ENCODE measurements around the gene ABCA3.

The ABCA3 gene

DNA sequence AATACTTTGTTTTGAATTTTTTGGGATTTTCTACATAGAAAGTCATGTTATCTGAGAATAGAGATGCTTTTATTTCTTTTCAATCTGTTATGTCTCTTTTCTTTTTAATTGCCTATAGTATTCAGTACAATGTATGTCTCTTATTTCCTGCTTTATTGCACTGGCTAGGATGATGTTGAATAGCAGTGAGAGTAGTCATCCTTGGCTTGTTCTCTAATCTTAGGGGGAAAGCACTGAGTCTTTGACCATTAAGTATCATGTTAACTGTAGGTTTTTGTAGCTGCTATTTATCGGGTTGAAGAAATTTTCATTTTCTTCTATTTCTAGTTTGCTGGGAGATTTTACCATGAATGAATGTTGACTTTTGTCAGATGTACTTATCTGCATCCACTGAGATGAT lies 10.0 kb upstream of the ABCA3 start:
- no peak for DNase-seq

DNA sequence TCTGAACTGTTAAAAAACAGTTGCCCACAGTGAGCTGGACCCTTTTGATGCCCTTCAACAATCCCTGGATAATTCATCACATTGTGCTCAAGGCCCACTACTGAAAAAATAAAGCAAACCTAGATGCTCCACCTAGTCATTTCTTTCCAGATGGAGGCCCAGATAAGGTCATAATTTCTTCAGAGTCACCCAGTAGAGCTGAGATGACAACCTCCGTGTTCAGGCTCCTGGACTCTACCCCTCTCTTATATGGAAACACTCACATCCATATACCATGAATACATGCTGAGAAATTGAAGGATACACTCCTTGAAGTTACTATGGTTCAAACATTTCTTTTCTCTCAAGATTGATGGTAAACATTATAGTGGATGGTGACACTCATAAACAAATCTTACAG lies 2.7 kb upstream of the ABCA3 start:
- no peak for DNase-seq

DNA sequence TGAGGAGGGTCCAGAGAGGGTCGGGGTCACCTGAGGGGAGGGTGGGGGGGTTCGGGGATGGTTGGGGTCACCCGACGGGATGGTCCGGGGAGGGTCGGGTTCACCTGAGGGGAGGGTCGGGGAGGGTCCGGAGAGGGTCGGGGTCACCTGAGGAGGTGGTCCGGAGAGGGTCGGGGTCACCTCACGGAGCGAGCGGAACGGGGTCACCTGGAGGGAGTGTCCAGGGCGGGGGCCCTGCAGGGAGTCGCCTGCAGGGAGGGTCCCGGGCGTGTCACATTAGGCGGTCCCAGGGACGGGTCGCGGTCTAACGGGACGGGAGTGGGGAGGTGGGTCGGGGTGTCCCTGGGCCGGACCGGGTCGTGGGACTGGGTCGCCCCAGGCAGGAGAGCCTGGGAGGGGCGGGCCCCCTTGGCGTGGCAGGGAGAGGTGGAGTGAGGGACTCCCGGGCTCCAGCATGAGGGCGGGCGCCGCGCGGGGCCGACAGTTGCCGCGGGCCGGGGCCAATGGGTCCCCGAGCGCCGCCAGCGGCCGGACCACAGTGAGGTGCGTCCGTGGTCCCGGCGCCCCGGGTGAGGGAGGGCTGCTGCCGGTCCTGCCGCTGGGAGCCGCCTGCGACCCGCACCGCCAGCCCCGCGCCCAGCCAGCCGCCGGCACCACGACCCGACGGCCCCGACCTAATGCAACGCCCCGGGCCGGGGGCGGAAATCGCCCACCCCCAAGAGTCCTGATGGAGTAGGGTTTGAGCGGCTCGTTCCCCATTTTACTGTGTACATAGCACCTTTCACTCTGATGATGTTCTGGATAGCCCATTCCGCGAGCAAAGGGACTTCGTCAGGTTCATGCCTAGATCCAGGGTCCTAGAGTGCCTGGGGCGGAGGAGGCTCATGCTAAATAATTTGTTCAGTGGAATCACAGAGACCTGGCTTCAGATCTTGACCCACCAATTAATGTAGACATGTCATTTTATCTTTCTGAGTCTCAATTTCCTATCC lies 1.2 kb upstream of the ABCA3 start:
- DNase-seq: no peak

DNA sequence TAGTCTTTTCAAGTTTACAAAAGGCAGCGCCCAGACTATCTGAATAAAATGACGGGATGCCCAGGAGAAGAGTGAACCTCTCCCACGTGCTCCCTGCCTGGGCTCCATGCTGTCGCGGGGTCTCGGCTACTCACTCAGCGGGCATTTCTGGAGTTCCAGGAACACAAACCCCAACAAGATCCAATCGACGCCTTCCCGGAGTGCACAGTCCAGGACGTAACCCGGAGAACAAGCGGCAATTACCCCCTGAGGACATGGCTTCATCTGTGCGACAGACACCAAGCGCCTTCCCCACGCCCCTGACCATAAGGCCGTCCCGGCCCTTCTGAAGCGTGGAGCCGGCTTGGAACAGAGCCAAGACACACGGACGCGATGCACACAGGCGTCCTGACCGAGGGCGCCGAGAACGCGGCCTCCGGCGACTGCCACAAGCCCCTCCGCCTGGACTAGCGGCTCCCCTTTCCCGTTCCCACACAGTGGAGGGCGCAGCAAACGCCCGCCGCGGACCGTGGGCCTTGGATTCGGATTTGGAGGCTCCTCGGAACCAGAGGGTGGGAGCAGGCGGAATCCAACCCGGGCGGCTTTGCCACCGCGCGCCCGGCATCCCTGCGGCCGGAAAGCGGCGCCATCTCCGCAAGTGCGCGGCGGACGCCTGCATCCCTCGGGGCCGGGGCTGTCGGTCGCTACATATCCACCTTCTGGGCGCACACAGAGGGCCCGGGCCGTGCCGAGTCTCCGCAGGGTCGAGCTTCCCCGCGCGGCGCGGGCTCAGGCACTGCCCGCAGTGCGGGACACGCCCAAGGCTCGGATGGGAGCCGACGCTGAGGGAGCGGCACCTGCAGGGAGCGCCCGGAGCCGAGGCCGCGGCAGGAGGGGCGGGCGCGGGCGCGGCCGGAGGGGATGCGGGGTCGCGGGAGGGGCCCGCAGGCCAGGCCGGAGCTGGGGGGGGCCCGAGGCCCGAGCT lies 725 bp downstream of the ABCA3 start:
- DNase-seq: no peak

DNA sequence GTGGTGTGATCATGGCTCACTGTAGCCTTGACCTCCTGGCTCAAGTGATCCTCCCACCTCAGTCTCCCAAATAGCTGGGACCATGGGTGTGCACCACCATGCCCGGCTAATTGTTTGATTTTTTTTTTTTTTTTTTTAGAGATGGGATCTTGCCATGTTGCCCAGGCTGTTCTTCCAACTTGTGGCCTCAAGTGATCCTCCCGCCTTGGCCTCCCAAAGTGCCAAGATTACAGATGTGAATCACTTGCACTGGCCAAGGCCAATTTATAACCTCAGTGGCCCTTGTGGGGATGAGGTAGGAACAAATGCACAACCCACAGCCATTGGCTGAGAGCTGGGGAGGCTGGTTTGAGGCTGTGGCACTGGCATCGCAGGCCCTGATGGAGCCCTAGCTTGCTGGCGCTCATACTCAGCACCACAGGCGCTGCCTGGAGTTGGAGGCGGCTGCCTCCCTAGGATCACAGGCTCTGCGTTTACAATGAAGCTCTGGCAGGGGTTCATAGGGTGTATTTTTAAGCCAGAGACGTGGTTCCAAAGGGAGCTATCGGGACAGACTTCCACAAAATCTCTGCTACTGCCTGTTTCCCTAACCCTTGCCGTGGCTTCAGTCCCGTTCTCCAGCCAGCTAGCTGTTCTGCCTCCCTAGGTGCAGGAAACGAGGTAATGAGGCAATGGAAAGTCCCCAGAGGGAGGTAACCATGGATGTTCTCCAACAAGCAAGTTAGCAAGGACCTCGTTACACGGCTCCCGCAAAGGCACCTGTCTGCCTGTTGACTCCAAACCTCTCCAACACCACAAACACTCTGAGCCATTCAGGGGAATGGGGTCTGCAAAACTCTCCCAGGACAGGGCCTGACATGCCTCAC lies 2.9 kb downstream of the ABCA3 start:
- DNase-seq: no peak

DNA sequence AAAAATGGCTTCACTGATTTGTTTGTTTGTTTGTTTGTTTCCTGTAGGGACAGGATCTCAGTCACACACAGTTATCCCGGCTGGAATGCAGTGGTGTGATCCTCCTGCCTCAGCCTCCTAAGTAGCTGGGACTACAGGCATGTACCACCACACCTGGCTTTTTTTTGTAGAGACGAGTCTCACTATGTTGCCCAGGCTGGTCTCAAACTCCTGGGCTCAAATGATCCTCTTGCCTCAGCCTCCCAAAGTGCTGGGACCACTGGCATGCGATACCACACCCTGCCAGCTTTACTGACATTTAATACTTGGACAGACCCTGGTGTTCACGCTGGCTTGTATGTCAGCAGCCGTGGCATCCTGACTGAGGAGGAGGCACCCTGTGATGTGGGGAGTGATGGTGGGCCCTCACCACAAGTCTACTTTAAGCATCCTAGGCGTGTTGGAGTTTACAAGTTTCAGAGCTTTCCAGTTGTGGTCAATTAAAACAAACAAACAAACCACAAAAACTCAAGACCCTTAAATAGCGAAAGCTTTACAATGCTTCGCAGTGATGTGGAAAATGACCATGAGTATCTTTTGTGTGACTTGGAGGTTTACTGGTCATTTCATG lies 5.1 kb downstream of the ABCA3 start:
- DNase-seq: no peak

DNA sequence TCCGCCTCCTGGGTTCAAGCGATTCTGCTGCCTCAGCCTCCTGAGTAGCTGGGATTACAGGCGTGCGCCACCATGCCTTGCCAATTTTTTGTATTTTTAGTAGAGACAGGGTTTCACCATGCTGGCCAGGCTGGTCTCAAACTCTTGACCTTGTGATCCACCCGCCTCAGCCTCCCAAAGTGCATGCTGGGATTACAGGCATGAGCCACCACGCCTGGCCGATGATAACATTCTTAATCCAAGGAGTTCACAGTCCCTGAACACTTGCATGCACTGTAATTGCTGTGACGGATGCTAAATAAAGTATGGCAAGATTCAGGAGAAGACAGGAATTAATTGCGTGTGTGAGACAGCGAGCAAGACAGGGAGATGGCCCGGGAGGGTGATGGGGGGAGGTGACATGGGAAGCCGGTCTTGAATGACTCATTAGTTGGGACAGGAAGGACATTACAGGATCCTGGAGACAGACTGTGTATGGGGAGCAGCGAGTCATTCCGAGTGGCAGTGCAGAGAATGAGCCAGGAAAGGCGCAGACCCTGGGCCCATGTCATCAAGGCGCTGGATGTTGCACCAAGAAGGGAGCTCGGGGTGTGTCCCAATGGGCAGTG lies 6.7 kb downstream of the ABCA3 start:
- DNase-seq: no peak

DNA sequence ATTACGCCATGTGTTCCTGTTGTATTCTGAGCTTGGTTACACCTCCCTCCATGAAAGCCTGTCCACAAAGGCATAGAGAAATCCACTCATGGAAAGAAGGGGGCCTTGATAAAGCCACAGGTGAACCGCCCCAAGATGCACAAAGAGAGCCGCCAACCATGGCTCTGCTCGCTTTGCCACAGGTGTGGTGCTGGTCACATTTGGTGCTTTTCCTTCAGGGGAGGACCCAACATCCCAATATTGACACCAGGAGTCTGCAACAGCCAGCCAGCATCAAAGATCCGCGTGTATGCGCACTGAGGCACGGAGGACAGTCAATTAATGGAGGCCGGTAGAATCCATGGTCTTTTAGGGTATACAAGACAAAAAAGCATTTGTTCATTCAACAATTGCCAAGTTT lies 7.3 kb downstream of the ABCA3 start:
- DNase-seq: no peak

DNA sequence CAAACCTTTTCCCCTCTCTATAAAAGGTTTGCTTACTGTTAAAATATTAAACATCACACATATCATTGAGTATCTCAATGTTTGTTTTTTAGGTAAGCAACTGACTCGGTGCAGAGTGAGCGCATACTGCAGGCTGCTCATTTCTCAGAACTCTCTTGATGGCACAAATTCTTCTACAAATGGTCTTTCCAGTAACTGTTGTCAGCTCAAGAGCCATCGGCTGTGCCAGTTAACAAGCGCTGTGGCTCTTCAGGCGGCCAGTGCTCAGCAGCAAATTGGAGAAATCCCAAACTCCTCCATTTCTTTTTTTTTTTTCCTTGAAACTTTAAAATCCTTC lies 8.6 kb downstream of the ABCA3 start:
- no peak for DNase-seq

DNA sequence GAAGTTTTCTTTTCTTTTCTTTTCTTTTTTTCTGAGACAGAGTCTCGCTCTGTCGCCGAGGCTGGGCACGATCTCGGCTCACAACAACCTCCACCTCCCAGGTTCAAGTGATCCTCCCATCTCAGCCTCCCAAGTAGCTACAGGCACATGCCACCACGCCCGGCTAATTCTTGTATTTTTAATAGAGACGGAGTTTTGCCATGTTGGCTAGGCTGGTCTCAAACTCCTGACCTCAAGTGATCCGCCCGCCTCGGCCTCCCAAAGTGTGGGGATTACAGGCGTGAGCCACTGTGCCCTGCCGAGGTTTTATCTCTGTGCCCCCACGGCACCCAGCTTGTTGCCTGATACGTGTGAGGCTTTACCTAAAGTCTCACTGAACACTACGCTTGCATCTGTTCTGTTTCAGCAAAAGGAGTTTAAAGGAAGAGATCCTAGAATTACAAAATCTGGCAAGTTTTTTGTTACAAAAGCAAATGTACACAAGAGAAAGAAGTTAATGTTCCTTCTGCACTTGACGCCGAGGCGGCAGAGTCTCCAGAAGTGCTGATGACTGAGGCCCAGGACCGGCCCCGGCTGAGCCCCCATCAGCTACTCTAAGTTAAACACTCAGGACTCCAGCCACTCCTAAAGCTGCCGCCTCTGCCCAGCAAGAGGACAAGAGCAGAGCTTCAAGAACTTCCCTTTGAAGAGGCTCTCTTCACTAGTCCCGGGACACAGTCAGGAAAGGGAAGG lies 9.2 kb downstream of the ABCA3 start:
- DNase-seq: no peak

DNA sequence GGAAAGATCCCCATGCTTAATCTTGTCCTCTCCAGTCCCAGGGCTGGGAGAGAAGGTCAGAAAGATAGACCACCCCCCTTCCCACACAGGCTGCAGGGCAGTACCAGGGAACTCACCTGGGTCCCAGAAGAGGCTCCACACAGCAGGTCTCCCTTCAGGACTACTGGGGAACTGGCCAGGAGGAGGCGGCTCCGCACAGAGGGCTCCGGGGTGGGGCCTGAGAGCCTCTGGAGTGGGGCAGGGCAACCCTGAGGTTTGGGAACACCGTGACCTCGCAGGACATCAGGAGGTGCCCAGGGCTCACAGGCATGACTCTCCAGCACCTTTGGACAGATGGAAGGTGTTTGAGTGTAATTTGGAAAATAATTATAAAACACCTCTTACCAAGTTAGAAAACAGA lies 11.0 kb downstream of the ABCA3 start:
- DNase-seq: no peak

DNA sequence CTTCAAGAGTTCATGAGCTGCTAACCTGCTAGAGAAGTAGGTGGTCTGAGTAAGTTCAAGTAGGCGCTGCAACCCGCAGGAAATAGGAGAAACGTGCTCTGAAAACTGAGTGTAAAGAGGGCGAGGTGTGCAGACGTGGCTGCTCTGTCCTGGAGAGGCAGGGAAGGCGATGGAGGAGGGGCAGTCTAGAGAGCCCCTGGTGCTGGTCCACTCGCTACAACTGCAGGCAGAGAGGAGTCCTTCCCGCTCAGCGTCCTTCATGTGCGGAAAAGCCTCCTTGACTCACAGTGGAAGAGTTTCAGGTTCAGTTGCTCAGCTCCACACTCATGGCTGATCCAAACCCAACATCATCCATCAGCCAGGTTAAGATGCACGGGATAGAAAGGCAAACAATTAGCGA lies 12.1 kb downstream of the ABCA3 start:
- DNase-seq: no peak

DNA sequence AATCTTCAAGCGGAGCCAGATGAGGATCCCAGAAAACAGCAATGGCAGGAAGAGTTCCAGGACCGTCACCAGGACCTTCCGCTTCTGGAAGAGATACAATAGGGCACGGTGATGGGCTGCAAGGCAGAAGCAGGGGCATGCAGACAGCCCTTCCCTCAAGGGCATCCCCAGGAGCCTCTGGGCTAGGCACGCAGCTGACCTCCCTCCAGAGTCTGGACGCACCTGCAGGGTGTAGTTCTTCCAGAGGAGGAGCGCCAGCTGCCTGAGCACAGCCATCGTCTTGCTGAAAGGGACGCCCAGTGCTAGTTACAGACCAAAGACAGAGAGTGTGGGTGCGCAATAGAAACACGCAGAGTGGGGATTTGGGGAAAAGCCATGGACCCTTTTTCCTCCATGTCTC lies 14.3 kb downstream of the ABCA3 start:
- no peak for DNase-seq

DNA sequence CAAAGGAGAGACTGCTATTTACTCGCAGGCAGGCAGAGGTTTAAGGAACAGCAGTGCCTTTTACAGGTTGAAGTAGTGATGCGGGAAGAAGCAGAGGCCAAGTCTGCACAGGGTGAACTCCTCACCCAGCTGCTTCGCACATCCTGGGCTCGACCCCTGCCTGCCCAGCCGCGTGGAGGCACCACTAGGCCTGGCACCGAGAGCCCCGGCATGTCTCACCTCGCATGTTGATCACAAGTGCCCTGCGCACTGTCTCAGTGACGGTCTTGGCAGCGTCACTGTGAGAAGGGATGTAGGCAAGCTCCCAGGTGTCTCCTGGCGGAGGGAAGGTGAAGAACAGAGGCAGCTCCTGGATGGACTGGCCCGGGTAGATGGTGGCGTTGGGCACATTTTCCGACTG lies 14.7 kb downstream of the ABCA3 start:
- DNase-seq: no peak

DNA sequence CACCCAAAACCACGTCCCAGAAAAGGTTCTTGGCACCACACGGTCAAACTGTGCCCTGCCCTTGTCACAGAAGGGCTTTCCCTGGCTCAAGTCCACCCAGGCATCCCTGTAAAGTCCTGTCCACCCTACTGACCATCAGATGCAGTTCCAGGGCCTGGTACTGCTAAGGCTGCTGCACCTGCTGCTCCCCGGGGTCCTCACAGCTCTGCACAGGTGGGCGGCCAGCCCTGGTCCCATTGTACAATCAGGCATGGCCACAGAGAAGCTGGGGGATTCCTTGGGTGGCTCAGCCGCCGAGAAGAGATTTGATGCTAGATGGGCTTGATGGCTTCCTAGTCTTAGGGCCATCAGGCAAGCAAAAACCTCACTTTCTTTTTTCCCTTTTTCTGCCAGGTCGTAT lies 15.3 kb downstream of the ABCA3 start:
- DNase-seq: no peak

DNA sequence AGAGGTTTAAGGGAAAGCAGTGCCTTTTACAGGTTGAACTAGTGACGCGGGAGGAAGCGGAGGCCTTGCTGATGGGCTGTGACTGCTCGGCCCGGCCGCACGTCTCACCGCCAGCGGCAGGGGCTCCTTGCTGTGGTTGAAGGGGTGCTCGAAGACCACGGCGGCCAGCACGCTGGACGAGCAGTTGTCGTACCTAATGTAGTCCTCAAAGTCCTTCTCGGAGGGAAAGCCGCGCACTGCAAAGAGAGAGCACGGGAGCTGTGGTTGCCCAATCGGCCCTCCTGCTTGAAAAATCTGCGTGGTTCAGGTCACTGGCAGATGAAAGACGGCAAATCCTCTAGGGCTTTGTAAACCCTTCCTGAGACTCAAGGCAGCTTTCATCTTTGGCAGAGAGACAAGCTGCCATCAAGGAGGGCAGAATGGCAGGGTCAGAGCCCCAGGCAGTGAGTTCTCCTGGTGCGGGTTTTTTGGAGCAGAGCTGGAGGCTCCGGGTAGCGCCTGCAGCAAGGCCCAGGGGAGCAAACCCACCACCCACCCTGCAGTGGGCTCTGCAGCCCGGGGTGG lies 16.1 kb downstream of the ABCA3 start:
- no peak for DNase-seq

DNA sequence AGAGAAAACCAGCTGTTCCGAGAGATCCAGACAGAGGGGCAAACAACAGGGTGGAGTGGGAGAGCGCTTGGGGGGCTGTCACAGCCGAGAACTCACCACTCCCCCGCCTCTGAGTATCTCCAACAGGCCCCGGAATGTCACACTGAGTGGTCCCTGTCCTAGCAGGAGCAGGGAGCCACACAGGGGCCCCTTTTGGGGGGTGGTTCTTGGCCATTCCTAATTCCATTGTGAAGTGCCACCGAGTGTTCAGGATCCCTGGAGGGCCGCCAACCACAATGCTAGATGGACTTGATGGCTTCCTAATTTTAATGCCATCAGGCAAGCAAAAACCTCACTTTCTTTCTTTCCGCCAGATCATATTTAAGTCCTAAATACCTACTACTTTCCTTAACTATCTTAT lies 16.8 kb downstream of the ABCA3 start:
- no peak for DNase-seq

DNA sequence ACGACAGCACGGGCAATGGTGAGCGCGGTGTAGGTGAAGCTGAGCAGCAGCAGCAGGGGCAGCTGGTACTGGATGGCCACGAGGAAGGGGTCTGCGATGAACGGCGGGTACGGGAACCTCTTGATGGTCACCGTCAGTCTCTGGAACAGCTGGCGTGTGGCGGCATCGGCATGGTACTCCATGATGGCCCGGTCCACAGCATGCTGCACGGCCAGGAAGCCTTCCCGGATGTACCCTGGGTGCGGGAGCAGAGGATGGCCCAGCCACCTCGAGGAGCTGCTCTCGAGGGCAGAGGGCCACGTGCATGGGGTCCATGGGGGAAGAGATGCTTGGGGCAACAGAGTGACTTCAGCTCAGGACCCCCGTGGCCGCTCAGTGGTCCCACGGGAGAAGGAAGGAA lies 20.9 kb downstream of the ABCA3 start:
- no peak for DNase-seq

DNA sequence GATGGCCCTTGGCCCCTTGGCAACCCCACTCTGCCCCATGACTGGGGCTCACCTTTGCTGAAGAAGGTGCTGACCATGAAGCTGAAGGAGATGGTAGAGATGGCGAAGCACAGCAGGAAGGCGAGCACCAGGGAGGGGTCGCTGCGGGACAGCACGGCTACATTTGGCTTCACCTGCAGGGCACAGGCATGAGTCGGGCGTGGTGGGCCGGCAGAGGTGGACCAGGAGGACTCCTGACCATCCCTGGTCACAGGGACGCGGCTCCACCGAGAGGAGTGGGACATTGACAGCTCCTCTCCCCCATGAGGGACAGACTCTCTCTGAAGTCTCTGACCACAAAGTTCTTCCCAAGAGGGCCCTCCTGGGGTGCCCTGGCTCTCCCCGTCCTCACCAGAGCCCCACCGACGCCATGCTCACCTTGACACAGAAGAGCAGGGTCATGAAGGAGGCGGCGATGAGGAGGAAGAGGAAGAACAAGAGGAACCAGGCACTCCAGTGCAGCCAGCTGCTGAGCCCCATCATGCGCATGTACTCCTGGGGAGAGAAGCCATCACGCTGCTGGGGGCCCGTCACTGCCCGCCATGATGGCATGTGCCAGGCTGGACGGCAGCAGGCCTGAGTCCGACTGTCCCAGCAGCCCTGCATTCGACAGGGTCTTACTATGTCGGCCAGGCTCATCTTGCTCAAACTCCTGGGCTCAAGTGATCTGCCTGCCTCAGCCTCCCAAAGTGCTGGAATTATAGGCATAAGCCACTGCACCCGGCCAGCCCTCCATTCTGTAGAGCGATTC lies 23.1 kb downstream of the ABCA3 start:
- DNase-seq: no peak

All from GF-D8 (cell line).